Inferior parietal cortex (tissue), 1 donor: ENCODE results near the gene NEFH.
"Not testable (repeated sequence)": the region's sequence is repeated elsewhere in the genome, so short reads cannot be mapped to it uniquely, and the experiment has no call there.

ENCODE experiments used
- DNase-seq: peaks from one replicate; pipeline ENCODE4 v3.0.0-alpha.2; 2016; ENCODE audit errors: extremely low spot score

Gene NEFH, protein sequence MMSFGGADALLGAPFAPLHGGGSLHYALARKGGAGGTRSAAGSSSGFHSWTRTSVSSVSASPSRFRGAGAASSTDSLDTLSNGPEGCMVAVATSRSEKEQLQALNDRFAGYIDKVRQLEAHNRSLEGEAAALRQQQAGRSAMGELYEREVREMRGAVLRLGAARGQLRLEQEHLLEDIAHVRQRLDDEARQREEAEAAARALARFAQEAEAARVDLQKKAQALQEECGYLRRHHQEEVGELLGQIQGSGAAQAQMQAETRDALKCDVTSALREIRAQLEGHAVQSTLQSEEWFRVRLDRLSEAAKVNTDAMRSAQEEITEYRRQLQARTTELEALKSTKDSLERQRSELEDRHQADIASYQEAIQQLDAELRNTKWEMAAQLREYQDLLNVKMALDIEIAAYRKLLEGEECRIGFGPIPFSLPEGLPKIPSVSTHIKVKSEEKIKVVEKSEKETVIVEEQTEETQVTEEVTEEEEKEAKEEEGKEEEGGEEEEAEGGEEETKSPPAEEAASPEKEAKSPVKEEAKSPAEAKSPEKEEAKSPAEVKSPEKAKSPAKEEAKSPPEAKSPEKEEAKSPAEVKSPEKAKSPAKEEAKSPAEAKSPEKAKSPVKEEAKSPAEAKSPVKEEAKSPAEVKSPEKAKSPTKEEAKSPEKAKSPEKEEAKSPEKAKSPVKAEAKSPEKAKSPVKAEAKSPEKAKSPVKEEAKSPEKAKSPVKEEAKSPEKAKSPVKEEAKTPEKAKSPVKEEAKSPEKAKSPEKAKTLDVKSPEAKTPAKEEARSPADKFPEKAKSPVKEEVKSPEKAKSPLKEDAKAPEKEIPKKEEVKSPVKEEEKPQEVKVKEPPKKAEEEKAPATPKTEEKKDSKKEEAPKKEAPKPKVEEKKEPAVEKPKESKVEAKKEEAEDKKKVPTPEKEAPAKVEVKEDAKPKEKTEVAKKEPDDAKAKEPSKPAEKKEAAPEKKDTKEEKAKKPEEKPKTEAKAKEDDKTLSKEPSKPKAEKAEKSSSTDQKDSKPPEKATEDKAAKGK

DNA sequence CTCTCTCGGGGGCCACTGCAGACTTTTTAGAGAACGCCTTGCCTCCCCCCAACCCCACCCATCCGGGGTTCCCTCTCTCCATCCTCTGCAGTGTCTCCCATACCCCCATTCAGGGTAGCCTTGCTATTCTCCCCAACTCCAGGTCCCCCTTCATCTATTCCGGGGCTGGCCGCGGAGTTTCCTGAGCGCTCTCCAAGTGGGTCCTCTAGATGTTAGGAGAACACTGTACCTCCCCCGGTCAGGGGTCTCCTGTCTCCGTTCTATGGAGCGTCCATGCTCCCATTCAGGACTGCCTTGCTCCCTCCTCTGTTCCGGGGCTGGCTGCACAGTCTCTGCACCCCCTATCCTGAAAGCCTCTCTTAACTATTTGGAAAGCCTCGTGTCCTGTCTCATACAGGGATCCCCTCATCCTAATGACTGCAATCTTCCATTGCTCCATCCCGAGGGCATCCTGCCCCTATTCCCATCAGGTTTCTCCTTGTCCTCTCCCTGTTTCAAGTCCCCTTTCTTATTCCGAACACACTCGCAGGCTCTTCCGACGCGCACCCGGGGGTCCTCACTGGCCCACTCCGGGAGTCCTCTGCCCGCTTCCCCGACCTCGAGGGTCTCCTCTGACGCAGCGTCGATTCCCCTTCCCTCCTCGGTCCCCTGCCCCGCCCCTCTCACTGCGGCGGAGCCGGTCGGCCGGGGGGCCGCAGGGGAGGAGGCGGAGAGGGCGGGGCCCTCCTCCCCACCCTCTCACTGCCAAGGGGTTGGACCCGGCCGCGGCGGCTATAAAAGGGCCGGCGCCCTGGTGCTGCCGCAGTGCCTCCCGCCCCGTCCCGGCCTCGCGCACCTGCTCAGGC lies at the start of gene NEFH:
Gene NEFH, plus strand, starts transcription at position 802 of the 845 bp plus-strand sequence. CDS start 45 bp downstream, outside the sequence.
- DNase-seq = no peak

DNA sequence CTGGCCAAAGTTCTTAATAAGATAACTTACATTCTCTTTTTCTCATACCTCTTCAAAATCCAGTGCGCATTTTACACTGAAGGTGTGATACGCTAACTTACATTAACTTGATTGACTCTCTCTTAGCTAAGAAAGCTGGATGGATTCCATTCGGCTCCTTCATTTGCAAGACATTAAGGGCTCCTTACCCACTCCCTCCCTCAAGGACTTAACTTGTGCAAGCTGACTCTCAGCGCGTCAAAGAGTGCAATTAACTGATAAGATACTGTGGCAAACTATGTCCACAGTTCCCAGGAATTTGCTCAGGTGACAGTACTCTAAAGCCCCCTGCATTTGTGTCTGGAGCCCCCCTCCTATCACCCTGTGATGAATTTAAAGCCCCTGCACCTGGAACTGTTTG lies 48.0 kb upstream of the NEFH start:
- DNase-seq = no peak

DNA sequence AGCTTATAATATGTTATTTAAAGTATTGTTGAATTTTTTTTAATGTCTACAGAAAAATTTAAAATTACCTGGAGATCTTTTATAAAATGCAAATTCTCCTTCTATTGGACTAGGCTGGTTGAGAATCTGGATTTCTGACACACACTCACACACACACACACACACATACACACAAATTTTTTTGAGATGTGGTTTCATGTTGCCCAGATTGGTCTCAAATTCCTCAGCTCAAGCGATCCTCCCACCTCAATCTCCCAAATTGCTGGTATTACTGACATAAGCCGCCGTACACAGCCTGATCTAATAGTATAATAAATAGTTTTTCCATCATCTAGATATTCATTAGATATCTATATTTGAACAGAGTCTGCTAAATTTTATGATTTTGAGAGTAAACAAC lies 46.2 kb upstream of the NEFH start:
- no peak for DNase-seq

DNA sequence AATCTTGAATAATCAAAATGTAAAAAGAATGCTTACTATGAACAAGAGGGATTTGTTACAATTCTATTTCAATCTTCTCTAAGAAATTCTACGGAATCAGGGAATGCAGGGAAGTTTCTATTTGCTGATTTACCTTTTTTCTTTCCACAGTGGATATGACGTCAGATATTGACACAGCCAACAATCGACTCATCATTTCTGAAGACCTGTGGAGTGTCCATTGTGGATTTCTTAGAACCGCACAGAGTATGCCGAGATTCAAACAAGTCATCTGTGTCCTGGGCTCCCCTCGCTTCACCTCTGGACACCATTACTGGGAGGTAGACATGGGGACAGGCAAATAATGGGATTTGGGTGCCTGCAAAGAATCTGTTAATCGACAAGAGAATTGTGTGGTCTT lies 45.7 kb upstream of the NEFH start:
- DNase-seq = no peak

DNA sequence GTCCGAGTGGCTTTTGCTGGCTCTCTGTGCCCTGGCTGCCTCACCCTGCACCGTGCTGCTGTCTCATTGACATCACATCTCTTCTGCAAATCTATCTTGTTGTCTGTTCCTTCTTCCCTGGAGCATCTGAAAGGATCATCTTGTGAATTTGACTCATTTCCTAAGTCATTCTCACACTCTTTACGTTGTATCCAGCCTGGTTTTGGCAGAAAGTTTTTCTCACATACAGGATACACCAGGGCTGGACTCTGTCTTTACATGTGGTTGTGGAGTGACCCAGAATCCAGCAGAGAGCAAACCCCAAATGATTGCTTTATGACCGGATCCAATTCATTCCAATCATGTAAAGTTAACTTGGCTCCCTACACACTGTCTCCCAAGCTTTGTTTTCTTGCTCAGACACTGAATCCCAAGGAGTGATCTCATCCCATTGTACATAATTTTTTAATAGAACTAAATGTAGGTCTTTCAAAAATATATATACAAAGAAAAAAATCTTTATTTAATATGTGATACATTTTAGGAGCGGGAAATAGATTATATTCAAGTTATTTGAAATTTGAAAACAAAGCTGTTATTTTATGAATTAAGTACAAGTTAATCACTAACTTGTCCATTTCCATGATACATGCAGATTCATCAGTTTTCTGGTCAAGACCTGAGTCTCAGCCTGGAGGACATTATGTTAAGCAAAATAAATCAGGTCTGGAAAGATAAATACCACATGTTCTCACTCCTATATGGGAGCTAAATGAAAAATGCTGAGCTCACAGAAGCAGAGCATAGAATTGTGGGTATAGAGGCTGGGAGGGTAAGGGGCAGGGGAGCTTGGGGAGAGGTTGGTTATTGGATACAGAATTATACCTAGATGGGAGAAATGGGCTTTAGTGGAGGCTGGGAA lies 44.5 kb upstream of the NEFH start:
- no peak for DNase-seq

DNA sequence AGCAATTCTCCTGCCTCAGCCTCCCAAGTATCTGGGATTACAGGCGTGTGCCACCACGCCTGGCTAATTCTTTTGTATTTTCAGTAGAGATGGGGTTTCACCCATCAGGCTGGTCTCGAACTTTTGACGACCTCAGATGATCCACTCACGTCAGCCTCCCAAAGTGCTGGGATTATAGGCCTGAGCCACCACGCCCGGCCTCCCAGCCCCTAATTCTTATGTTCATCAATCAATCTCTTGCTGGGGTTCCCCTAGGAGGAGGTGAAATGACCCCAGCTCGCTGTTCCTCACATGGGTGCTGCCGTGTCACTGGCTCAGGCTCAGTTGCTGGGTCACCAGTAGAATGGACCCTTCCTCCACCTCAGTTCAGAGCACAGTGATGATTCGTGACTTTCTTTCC lies 41.7 kb upstream of the NEFH start, which contains the start of gene RFPL1:
Gene RFPL1, plus strand, starts transcription at position 301 of the 400 bp plus-strand sequence.
- not testable (repeated sequence) for DNase-seq

DNA sequence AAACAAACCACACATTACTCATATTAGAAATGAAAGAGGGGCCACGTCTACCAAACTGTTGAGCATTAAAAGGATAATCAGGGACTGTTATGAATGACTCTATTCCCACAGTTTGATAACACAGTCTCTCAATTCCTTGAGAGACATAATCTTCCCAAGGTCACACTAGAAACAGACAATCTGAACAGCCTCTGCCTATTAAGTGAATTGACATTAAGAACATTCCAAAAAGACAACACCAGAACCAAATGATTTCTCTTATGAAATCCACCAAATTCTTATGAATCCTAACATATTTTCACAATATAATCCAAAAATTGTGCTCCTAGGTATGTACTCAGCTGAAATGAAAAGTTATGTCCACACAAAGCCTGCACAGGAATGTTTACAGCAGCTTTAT lies 37.0 kb upstream of the NEFH start:
- DNase-seq = no peak

DNA sequence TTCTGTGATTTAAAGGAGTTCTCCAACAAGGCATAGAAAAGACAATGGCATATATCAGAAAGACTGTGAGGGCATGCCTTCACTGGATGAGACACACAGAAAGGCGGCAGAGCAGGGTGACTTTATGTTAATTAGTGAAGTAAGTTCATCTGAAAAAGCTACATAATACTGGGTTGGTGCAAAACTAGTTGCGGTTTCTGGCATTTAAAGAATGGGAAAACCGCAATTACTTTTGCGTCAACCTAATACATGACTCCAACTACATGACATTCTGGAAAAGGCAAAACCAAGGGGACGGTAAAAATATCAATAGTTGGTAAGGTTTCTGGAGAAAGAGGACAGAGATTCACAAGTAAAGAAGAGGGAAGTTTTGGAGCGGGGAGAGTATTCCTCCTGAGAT lies 36.6 kb upstream of the NEFH start:
- DNase-seq = no peak

DNA sequence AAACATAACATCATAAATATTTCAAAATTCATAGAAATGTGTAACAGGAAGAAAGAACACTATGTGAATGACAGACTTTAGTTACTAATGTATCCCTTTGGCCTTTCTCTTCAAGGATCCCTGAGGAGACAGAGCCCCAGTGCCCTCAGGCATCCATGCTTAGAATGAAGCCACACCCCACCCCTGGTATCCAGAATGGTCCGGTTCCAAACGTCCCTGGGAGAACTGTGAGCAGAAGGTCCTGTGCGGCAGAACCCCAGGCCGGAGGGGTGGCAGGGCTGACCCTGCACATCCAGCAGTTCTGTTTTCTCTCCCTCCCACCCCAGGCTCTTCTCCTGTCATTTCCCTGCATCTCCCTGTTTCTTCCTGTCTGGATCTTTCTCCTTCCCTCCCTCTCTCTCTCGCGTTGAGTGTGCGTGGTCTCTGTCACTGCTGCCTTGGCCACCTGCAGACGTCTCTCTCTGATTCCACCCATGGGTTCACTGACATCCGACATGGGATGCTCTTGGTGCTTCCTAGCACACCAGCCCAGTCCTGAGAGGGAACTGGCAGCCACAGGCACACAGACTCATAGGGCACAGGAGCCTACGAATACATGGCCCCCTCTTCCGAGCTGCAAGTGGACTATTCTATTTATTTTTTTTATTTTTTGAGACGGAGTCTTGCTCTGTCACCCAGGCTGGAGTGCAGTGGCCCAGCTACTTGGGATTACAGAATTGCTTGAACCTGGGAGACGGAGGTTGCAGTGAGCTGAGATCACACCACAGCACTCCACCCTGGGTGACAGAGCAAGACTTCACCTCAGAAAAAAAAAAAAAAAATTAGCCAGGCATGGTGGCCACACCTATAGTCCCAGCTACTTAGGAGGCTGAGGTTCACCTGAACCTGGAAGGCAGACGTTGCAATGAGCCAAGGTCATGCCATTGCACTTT lies 35.9 kb upstream of the NEFH start:
- DNase-seq = no peak

DNA sequence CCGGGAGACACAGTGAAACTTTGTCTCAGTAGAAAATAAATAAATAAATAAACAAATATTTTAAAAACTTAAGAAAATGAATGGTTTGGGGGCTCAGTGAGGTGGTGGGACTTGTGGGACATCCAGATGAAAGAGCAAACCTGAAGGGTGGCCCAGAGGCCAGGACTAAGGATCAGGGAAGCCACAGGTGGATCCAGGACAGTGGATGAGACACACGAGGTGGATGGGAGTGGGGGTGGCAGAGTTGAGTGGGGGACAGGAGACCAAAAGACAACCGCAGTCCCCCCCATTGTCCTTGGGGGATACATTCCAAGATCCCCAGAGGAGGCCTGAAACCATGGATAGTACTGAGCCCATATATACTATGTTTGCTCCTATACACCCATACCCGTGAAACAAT lies 34.5 kb upstream of the NEFH start:
- DNase-seq = no peak

DNA sequence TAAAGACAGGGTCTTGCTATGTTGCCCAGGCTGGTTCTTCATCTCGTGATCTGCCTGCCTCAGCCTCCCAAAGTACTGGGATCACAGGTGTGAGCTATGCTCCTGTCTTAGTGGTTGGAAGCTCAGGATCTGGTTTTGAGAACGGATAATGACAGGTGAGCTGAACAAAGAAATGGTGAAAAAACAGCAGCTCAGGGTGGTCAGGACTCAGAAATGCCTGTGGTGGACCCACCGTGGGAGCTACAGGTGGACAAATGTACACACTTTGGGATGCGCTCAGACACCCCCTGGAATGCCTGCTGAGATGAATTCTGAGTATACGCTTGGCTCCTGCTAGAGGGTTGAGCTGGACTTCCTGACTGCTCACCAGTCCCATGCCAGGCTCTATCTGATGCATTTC lies 32.1 kb upstream of the NEFH start:
- DNase-seq = no peak

DNA sequence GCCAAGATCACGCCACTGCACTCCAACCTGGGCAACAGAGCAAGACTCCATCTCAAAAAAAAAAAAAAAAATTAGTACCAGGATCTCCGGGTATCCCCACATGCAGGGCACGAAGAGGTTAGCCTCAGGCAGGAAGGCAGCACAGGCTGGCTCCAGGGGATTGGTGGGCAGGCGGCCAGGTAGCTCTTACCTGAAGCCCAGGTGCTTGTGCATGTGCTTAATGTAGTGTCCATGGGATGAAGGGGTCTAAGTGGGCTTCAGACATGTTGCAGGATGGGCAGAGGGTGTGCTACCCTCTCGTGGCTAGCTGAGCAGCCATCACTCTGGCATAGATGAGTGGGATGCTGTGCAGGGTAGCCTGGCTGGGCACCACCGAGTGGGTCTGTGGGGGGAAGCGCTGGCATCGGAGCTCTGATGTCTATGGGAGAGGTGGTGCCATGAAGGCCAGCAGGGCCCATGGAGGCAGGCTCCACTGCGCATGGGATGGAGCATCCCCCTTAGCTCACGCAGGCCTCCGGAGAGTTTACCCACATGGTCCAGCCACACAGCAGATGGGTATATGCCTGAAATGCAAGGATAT lies 30.6 kb upstream of the NEFH start:
- DNase-seq = no peak

DNA sequence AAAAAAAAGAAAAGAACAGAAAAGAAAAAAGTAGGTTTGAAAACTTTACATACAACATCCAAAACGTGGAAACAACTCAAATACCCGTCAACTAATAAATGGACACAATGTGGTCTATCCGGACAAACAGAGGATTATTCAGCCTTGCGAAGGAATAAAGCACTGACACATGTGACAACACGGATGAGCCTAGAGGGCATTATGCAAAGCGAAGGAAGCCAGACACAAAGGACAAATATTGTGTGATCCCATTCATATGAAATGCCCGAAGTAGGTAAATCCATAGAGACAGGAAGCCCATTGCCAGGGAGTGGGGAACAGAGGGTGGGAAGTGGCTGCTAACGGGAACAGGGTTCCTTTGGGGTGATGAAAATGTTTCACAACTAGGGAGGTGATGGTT lies 29.8 kb upstream of the NEFH start:
- no peak for DNase-seq

DNA sequence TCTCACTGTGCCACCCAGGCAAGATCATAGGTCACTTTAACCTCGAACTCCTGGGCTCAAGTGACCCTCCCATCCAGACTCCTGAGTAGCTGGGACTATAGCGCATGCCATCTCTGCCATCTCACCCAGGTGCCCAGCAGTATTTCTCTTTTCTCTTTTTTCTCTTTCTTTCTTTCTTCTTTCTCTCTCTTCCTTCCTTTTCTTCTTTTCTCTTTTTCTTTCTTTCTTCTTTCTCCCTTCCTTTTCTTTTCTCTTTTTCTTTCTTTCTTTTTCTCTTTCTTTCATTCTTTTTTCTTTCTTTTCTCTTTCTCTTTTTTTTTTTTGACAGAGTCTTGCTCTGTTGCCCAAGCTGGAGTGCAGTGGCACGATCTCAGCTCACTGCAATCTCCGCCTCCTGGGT lies 28.2 kb upstream of the NEFH start:
- no peak for DNase-seq

DNA sequence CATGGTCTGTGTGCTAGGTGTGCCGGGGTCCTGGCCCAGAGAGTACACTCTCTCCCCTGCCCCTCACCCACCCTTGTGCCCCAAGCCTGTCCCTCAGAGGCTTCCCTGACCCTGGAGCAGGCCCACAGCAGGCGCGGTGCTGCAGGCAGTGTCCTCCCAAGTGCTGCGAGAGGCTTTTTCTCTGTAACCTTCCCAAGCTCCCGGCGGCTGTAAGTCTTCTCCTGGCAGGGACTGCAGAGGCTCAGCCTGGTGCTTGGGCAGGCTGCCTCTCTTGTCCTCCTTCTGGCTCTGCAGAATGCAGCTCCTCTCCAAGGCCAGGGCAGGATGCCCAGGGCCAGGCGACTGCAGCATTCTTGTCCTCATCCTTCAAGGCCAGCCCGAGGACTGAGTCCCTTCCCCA lies 25.7 kb upstream of the NEFH start:
- DNase-seq = no peak

DNA sequence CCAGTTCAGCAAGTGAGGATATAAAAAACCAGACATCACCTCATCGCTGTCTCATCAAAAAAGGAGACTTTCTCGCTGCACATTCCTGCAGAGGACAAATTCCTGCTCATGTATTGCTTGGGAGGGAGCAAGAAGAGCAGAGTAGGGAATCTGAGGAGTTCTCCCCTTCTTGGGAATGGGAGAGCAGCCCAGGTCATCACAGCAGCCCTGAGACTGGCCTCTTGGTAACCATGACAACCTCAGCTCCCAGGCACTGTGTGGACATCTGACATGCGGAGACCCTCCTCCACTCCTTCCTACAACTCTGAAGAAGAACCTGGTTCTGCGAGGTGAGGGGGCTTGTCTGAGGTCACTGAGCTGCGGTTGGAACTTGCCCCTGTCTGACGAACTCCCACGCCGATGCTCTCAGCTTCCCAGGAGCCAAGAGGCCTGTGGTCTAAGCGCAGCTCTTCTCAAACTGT lies 23.8 kb upstream of the NEFH start:
- no peak for DNase-seq

DNA sequence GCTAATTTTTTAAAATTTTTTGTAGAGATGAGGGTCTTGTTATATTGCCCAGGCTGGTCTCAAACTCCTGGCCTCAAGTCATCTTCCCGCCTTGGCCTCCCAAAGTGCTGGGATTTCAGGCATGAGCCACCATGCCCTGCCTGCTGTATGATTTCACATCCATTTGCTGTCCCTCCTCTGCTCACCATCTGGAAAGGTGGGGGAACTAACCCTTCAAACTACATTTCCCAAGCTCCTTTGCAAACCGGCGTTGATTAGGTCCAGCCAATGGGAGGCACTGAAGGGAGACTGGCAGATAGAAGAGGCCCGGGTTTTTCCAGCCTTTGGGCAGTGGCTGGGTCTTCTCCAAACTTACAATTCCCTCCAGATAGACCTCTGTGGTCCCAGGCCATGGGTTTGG lies 22.3 kb upstream of the NEFH start:
- peak; percentile 36 for DNase-seq

DNA sequence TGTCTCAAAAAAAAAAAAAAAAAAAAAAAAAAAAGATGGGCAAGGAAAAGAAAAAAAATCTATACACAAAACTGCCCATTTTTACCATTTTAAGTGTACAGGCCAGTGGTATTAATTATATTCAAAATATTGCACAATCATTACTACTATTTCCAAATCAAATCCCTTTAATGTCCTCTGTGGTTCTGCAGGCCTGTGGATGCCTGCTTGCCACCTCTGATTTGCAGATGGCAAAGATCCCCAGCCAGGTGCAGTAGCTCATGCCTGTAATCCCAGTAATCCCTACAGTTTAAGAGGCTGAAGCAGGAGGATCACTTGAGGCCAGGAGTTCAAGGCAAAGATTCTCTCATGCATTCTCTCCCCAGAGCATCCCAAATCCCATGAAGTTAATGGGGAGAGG lies 21.5 kb upstream of the NEFH start:
- no peak for DNase-seq

DNA sequence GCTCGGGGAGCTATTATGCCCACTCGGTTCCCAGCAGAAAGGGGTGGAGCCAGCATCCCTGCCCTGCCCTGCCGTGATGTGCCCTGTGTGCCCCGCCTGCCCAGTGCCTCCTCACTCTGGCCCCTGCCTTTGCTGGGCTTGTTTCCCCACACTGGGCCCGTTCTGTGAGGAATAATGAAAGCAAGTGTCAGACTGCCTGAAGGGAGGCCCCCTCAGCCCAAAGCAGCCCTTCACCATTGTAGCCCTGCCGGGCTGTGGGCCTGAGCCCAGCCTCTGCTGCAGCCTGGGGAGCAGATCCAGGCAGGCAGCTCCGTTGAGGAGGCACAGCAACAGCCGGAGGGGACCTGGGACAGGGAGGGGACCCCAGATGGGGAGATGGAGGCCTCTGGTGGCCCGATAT lies 20.2 kb upstream of the NEFH start:
- no peak for DNase-seq
